ENCODE measurements around the gene DTD2. TPM values are rescaled to one million over a fixed set of nuclear protein-coding genes. Genes with fewer than 3 reads are reported as not detected.
A peak's percentile ranks its signal among the peaks of the same experiment; 100 is the strongest.
"Not testable (repeated sequence)": the region's sequence is repeated elsewhere in the genome, so short reads cannot be mapped to it uniquely, and the experiment has no call there.

Gene DTD2
- total RNA-seq, 1 experiment from 2014 or later, result 55.4 TPM

DNA sequence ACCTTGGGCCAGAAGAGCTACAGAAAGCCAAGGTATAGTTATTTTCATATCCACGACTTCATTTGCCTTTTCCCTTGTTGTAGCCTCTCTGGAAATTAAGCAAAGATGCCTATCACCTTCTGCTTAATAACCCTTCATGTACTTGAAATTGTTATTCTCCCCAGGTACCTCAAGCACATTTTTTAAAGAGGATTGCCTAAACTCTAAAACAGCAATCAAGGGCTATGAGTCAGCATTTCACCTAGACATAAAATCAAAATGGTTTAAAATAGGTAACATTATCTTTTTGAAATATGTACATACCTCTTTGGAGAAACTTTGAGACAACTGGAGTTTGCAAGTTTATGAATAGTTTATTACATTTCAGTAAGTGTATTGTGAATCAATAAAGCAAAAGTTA, 11.6 kb downstream of the DTD2 start:
- DNase-seq (ENCODE audit: extremely low read depth, low read depth), result no peak

DNA sequence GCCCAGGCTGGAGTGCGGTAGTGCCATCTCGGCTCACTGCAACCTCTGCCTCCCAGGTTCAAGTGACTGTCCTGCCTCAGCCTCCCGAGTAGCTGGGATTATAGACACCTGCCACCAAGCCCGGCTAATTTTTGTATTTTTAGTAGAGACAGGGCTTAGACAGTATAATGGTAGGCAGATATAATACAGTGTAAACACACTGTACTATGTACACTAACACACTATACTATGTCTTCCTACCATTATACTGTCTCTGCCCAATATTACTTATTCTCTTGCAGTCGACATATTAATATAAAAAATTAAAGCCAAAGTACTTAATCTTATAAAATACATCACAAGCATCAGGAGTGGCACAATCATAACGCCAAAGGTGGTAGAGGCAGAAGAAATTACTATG, 15.0 kb downstream of the DTD2 start:
- DNase-seq (ENCODE audit: extremely low read depth, low read depth), result no peak

DNA sequence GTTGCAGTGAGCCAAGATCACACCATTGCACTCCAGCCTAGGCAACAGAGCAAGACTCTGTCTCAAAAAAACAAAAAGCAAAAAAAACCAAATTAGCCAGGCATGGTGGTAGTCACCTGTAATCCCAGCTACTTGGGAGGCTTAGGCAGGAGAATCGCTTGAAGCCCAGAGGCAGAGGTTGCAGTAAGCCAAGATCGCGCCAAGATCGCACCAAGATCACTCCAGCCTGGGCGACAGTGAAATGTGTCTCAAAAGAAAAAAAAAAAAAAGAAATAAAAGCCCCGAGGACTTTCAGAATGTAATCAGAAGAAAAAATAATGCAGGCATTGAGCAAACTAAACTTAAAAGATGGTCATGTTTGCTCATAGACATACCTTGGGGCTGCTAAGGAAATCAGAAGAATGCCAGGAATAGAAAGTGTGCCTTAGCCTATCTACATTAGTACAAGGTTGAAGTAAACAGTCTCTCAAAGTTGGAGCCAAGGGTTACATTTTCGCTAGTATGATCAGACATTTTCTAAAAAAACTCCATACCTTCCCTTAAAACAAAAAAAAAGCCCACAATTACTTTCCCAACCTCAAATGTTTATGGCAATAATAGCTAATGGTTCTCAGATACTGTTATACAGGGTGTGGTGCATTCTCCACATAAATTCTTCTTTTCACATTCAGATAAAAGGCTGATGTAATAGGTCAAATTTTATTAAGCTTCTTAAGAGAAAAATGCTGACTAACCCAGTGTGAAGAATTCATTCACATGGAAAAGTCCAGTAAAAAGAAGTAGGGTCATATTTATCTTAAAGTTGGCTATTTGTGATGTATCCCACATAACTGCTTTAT, 15.8 kb downstream of the DTD2 start:
- peak; percentile 81 for DNase-seq (ENCODE audit: extremely low read depth, low read depth)

DNA sequence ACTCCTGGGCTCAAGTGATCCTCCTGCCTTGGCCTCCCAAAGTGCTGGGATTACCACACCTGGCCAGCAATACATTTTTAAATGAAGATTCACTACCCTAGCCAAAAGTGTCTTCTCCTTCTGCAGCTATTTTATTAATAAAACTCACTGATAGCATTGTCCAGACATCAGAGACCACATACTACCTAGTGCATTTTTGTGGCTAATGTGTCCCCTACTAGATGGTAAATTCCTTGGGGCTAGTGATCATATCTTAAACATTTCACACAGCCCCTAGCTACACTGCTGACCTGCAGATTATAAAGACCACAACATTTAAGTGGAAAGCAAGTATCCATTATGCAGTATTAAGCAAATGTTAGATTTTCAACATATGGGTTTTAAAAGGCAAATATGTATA, 17.0 kb downstream of the DTD2 start:
- no peak for DNase-seq (ENCODE audit: extremely low read depth, low read depth)

- DNase-seq (ENCODE audit: extremely low read depth, low read depth), result no peak
These were observed 17.7 kb downstream of the DTD2 start for GRCh38 chr14:31439561-31439960.

DNA sequence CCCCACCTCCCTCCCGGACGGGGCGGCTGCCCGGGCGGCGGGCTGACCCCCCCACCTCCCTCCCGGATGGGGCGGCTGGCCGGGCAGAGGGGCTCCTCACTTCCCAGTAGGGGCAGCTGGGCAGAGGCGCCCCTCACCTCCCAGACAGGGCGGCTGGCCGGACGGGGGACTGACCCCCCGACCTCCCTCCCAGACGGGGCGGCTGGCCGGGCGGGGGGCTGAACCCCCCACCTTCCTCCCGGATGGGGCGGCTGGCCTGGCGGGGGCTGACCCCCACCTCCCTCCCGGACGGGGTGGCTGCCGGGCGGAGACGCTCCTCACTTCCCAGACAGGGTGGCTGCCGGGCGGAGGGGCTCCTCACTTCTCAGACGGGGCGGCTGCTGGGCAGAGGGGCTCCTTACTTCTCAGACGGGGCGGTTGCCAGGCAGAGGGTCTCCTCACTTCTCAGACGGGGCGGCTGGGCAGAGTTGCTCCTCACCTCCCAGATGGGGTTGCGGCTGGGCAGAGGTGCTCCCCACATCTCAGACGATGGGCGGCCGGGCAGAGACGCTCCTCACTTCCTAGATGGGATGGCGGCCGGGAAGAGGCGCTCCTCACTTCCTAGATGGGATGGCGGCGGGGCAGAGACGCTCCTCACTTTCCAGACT, 20.1 kb downstream of the DTD2 start:
- DNase-seq (ENCODE audit: extremely low read depth, low read depth), result not testable (repeated sequence)

GRCh38 chr14:31435276-31435675, 22.0 kb downstream of the DTD2 start:
- no peak for DNase-seq (ENCODE audit: extremely low read depth, low read depth)

DNA sequence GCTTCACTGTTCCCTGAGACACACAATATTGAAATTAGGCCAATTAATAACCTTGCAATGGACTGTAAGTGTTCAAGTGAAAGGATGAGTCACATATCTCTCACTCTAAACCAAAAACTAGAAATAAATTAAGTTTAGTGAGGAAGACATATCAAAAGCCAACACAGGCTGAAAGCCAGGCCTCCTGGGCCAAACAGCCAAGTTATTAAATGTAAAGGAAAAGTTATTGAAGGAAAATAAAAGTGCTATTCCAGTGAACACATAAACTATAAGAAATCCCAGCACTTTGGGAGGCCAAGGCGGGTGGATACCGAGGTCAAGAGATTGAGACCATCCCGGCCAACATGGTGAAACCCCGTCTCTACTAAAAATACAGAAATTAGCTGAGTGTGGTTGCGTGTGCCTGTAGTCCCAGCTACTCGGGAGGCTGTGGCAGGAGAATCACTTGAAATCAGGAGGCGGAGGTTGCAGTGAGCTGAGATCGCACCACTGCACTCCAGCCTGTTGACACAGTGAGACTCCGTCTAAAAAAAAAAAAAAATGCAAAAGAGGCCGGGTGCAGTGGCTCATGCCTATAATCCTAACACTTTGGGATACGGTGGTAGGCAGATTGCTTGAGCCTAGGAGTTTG, 26.6 kb downstream of the DTD2 start:
- no peak for DNase-seq (ENCODE audit: extremely low read depth, low read depth)

DNA sequence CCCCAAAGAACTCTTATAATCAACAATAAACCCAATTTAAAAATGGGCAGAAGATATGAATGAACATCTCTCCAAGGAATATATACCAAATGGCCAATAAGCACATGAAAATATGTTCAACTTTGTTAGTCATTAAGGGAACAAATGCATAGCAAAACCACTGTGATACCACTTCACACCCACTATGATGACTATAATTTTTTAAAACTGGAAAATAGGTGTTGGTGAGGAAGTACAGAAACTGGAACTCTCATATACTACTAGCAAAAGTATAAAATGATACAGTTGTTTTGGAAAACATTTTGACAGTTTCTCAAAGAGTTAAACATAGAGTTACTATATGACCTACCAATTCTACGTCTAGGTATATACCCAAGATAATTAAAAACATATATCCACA, 27.5 kb downstream of the DTD2 start:
- no peak for DNase-seq (ENCODE audit: extremely low read depth, low read depth)

GRCh38 chr14:31428011-31428410, 29.3 kb downstream of the DTD2 start:
- no peak for DNase-seq (ENCODE audit: extremely low read depth, low read depth)

DNA sequence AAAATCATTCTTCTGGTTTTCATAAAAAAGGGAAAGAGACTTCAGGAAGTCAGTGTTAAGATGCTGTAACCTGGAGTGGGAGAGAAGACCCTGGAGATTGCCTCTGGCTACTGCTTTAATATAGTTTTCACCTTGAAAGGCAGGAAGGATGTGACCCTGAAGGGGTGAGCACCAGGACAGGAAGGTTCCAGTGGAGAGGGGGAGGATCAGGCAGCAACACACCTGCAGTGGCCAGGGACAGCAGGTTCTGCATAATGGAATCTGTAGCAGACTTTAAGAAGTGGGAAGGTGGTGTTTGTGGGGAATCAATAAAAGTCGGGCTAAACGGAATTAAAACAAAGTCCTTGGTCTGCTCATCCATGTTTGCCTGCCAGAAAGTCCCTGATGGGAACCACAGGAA, 30.6 kb downstream of the DTD2 start:
- no peak for DNase-seq (ENCODE audit: extremely low read depth, low read depth)

- no peak for DNase-seq (ENCODE audit: extremely low read depth, low read depth)
These were observed 31.4 kb downstream of the DTD2 start for GRCh38 chr14:31425905-31426304.

- no peak for DNase-seq (ENCODE audit: extremely low read depth, low read depth)
These were observed 36.1 kb downstream of the DTD2 start for GRCh38 chr14:31421200-31421599.

- DNase-seq (ENCODE audit: extremely low read depth, low read depth), result peak; percentile 92
These were observed 36.8 kb downstream of the DTD2 start, which contains the start of gene HEATR5A for GRCh38 chr14:31420319-31421111. HEATR5A (minus strand) TSS chr14:31420550; CDS start chr14:31402975, 17,575 bp downstream.

GRCh38 chr14:31419967-31420318, 37.4 kb downstream of the DTD2 start:
- DNase-seq (ENCODE audit: extremely low read depth, low read depth), result peak; percentile 21

GRCh38 chr14:31419179-31419966, 37.9 kb downstream of the DTD2 start:
- DNase-seq (ENCODE audit: extremely low read depth, low read depth), result no peak

DNA sequence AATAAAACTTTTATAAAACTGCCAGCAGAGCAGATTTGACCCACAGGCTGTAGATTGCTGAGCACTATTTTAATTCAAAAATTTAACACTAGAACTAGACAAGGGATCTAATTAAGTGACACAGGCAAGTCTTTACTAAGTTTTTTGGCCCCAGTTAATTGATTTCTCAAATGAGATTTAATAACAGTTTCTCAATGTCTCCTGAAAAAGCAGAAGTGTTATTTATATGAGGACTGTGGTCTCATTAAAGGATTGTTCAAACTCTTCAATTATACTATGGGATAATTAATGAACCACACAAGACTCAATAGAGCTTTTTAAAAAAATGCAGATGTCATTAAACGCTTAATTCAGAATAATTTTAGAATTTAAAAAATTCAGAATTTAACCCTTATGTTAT, 38.9 kb downstream of the DTD2 start:
- DNase-seq (ENCODE audit: extremely low read depth, low read depth), result no peak

- no peak for DNase-seq (ENCODE audit: extremely low read depth, low read depth)
These were observed 43.0 kb downstream of the DTD2 start for GRCh38 chr14:31414190-31414833.

DNA sequence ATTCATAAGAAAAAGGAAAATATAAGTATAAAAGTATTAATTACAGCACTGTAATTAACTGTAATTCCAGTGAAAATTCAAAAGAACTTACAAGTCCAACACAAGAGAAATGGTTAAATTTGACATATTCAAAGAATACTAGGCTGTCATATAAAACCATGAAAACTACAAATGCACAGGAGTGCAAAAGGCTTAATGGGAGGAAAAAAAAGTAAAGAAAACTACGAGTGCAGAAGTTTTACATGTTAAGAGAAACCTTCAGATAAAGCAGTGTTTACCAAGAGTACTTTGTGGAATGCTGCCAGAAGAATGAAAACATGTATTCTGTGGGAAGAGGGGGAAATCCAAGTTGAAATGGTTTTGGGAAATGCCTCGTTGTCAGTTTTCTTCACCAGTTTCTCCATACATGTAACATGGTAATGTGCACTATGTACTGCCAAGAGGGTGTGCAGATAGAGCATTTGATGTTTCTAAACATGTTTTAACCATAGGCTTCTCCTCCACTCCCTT, 46.0 kb downstream of the DTD2 start:
- no peak for DNase-seq (ENCODE audit: extremely low read depth, low read depth)

Data from NCI-H460 (cell line).